Activated effector memory CD4-positive, alpha-beta T cell treated with Interleukin-2 at 50 U/mL for 16 hours (primary cell): ENCODE measurements around the gene CDH5.

ENCODE experiments used
- DNase-seq: peaks from one replicate; pipeline ENCODE4 v3.0.0-alpha.2; 2020

CDH5 gene

GRCh38 chr16:66375451-66375850, 9.0 kb downstream of the CDH5 start:
- no peak for DNase-seq

GRCh38 chr16:66376114-66376513, 9.6 kb downstream of the CDH5 start:
- no peak for DNase-seq

GRCh38 chr16:66376577-66377305, 10.2 kb downstream of the CDH5 start:
- no peak for DNase-seq

- DNase-seq, result no peak
Measured at GRCh38 chr16:66377324-66377723, 10.8 kb downstream of the CDH5 start.

- no peak for DNase-seq
Measured at GRCh38 chr16:66378741-66379570, 12.5 kb downstream of the CDH5 start.

- no peak for DNase-seq
Measured at GRCh38 chr16:66379571-66379941, 13.1 kb downstream of the CDH5 start.

GRCh38 chr16:66380421-66380820, 13.9 kb downstream of the CDH5 start:
- no peak for DNase-seq

- DNase-seq, result no peak
Measured at GRCh38 chr16:66381585-66382170, 15.2 kb downstream of the CDH5 start.

- DNase-seq, result no peak
Measured at GRCh38 chr16:66382171-66382965, 15.9 kb downstream of the CDH5 start.

GRCh38 chr16:66382966-66383299, 16.4 kb downstream of the CDH5 start:
- no peak for DNase-seq

GRCh38 chr16:66383551-66383950, 17.1 kb downstream of the CDH5 start:
- no peak for DNase-seq

- no peak for DNase-seq
Measured at GRCh38 chr16:66385415-66385814, 18.9 kb downstream of the CDH5 start.

- no peak for DNase-seq
Measured at GRCh38 chr16:66386629-66387622, 20.4 kb downstream of the CDH5 start.

GRCh38 chr16:66387817-66388332, 21.4 kb downstream of the CDH5 start:
- no peak for DNase-seq

- DNase-seq, result no peak
Measured at GRCh38 chr16:66388350-66389139, 22.1 kb downstream of the CDH5 start.

GRCh38 chr16:66389256-66390176, 23.0 kb downstream of the CDH5 start:
- DNase-seq, result no peak

- DNase-seq, result no peak
Measured at GRCh38 chr16:66390346-66391108, 24.0 kb downstream of the CDH5 start.

- DNase-seq, result no peak
Measured at GRCh38 chr16:66391726-66392670, 25.5 kb downstream of the CDH5 start.
